ENCODE data around the gene PSMG3. TPM values are rescaled to one million over a fixed set of nuclear protein-coding genes. Genes with fewer than 3 reads are reported as not detected.

Gene PSMG3
- total RNA-seq, 2 experiments from 2014 or later: 13.3 to 13.8 TPM

GRCh38 chr7:1561036-1561940, 8.5 kb downstream of the PSMG3 start:
- Histone ChIP-seq H3K4me3 (ENCODE audit: low read length) (no peak overlapping the region), H3K4me1 (ENCODE audit: insufficient read depth, low read length) (peaks cover under 1% of the 10 kb centered on the region), H3K36me3 (ENCODE audit: insufficient read depth, low read length) (no peaks in the 10 kb centered on the region), H3K27ac (ENCODE audit: low read depth in 1 of 2, low read length in 2 of 2) (no peak overlapping the region), H3K9me3 (ENCODE audit: control insufficient read depth in 1 of 2, insufficient read depth in 1 of 2, low read length in 2 of 2) (no peaks in the 10 kb centered on the region), H3K27me3 (ENCODE audit: control insufficient read depth in 1 of 2, insufficient read depth in 2 of 2, low read length in 2 of 2) (no peaks in the 10 kb centered on the region)
- POLR2A ChIA-PET: no interaction called here
- ATAC-seq (ENCODE audit: poor library complexity) (no peak), DNase-seq (no peak)
- no peaks in the 10 kb centered on the region for H3K9me3 Mint-ChIP-seq
- CTCF ChIA-PET: no interaction called here
- no peak overlapping the region for H3K4me3 Mint-ChIP-seq
- TF ChIP-seq CTCF (IDR thresholded peaks at IDR 0.05): no peak
- no peak overlapping the region for H3K27ac Mint-ChIP-seq
- no peaks in the 10 kb centered on the region for H3K27me3 Mint-ChIP-seq
- intact Hi-C loops (cut with DNase I, micrococcal nuclease): no loop called here
- H3K36me3 Mint-ChIP-seq (ENCODE audit: low read depth): no peaks in the 10 kb centered on the region
- H3K4me1 Mint-ChIP-seq (ENCODE audit: low read depth): no peaks in the 10 kb centered on the region

GRCh38 chr7:1560620-1561031, 9.2 kb downstream of the PSMG3 start:
- no peak for TF ChIP-seq CTCF (IDR thresholded peaks at IDR 0.05)
- H3K27ac Mint-ChIP-seq: no peak overlapping the region

GRCh38 chr7:1559626-1560590, 9.9 kb downstream of the PSMG3 start:
- Histone ChIP-seq H3K36me3 (ENCODE audit: insufficient read depth, low read length) (no peaks in the 10 kb centered on the region), H3K4me1 (ENCODE audit: insufficient read depth, low read length) (peaks cover 6% of the 10 kb centered on the region), H3K4me3 (ENCODE audit: low read length) (no peak overlapping the region), H3K27ac (ENCODE audit: low read depth in 1 of 2, low read length in 2 of 2) (no peak overlapping the region), H3K9me3 (ENCODE audit: control insufficient read depth in 1 of 2, insufficient read depth in 1 of 2, low read length in 2 of 2) (no peaks in the 10 kb centered on the region), H3K27me3 (ENCODE audit: control insufficient read depth in 1 of 2, insufficient read depth in 2 of 2, low read length in 2 of 2) (no peaks in the 10 kb centered on the region)
- ChIA-PET POLR2A (no interaction called here), CTCF (no interaction called here)
- no peak overlapping the region for H3K4me3 Mint-ChIP-seq
- no peaks in the 10 kb centered on the region for H3K27me3 Mint-ChIP-seq
- H3K36me3 Mint-ChIP-seq (ENCODE audit: low read depth): no peaks in the 10 kb centered on the region
- TF ChIP-seq CTCF (IDR thresholded peaks at IDR 0.05): no peak
- no peak overlapping the region for H3K27ac Mint-ChIP-seq
- no peaks in the 10 kb centered on the region for H3K4me1 Mint-ChIP-seq (ENCODE audit: low read depth)
- intact Hi-C loops (cut with DNase I, micrococcal nuclease): no loop called here
- ATAC-seq (ENCODE audit: poor library complexity) (no peak), DNase-seq (no peak)
- H3K9me3 Mint-ChIP-seq: no peaks in the 10 kb centered on the region

More at GRCh38 chr7:1560620-1561031, 9.2 kb downstream of the PSMG3 start:
- Mint-ChIP-seq H3K9me3 (no peaks in the 10 kb centered on the region), H3K4me3 (no peak overlapping the region), H3K36me3 (ENCODE audit: low read depth) (no peaks in the 10 kb centered on the region), H3K27me3 (no peaks in the 10 kb centered on the region), H3K4me1 (ENCODE audit: low read depth) (no peaks in the 10 kb centered on the region)
- CTCF ChIA-PET: no interaction called here
- ATAC-seq (ENCODE audit: poor library complexity) (no peak), DNase-seq (no peak)
- Histone ChIP-seq H3K4me1 (ENCODE audit: insufficient read depth, low read length) (peaks cover 6% of the 10 kb centered on the region), H3K27me3 (ENCODE audit: control insufficient read depth in 1 of 2, insufficient read depth in 2 of 2, low read length in 2 of 2) (no peaks in the 10 kb centered on the region), H3K27ac (ENCODE audit: low read depth in 1 of 2, low read length in 2 of 2) (no peak overlapping the region), H3K36me3 (ENCODE audit: insufficient read depth, low read length) (no peaks in the 10 kb centered on the region), H3K4me3 (ENCODE audit: low read length) (no peak overlapping the region), H3K9me3 (ENCODE audit: control insufficient read depth in 1 of 2, insufficient read depth in 1 of 2, low read length in 2 of 2) (no peaks in the 10 kb centered on the region)
- intact Hi-C loops (cut with DNase I, micrococcal nuclease): no loop called here
- POLR2A ChIA-PET: no interaction called here
